ENCODE data around the gene ACTMAP. TPM values are rescaled to one million over a fixed set of nuclear protein-coding genes. Genes with fewer than 3 reads are reported as not detected.
A peak's percentile ranks its signal among the peaks of the same experiment; 100 is the strongest.

ACTMAP gene
- total RNA-seq, 1 donor from 2014 or later: under 0.01 TPM

- Histone ChIP-seq H3K36me3 (ENCODE audit: control insufficient read depth in 3 of 3, insufficient read depth in 3 of 3, low read length in 3 of 3) (peaks cover 0 to 8% (median 0%) of the 10 kb centered on the region in 3 donors), H3K9me3 (ENCODE audit: control insufficient read depth in 3 of 3, low read length in 3 of 3) (no peaks in the 10 kb centered on the region), H3K27me3 (ENCODE audit: control insufficient read depth in 3 of 3, insufficient read depth in 3 of 3, low read length in 3 of 3) (no peaks in the 10 kb centered on the region), H3K27ac (ENCODE audit: low read depth, low read length) (no peak overlapping the region), H3K9ac (ENCODE audit: low read depth in 1 of 3, low read length in 3 of 3) (no peak overlapping the region), H3K4me3 (ENCODE audit: low read length in 3 of 3) (no peak overlapping the region), H3K4me1 (ENCODE audit: control insufficient read depth in 3 of 3, insufficient read depth in 3 of 3, low read length in 3 of 3) (peaks cover 18 to 36% (median 33%) of the 10 kb centered on the region in 3 donors)
Measured at GRCh38 chr19:40747536-40747935, 2.7 kb downstream of the ACTMAP start.

- peaks cover 0 to 8% (median 8%) of the 10 kb centered on the region in 3 donors for H3K36me3 ChIP-seq (ENCODE audit: control insufficient read depth in 3 of 3, insufficient read depth in 3 of 3, low read length in 3 of 3)
- no peaks in the 10 kb centered on the region for H3K9me3 ChIP-seq (ENCODE audit: control insufficient read depth in 3 of 3, low read length in 3 of 3)
- H3K4me3 ChIP-seq (ENCODE audit: low read length in 3 of 3): no peak overlapping the region
- no peak overlapping the region for H3K27ac ChIP-seq (ENCODE audit: low read depth, low read length)
- H3K27me3 ChIP-seq (ENCODE audit: control insufficient read depth in 3 of 3, insufficient read depth in 3 of 3, low read length in 3 of 3): no peaks in the 10 kb centered on the region
- peaks cover 27 to 37% (median 36%) of the 10 kb centered on the region in 3 donors for H3K4me1 ChIP-seq (ENCODE audit: control insufficient read depth in 3 of 3, insufficient read depth in 3 of 3, low read length in 3 of 3)
- H3K9ac ChIP-seq (ENCODE audit: low read depth in 1 of 3, low read length in 3 of 3): no peak overlapping the region
Measured at GRCh38 chr19:40745402-40745780, 4.9 kb downstream of the ACTMAP start.

- H3K27me3 ChIP-seq (ENCODE audit: control insufficient read depth in 3 of 3, insufficient read depth in 3 of 3, low read length in 3 of 3): no peaks in the 10 kb centered on the region
- H3K4me3 ChIP-seq (ENCODE audit: low read length in 3 of 3): no peak overlapping the region
- H3K27ac ChIP-seq (ENCODE audit: low read depth, low read length): no peak overlapping the region
- peaks cover 30 to 39% (median 39%) of the 10 kb centered on the region in 3 donors for H3K4me1 ChIP-seq (ENCODE audit: control insufficient read depth in 3 of 3, insufficient read depth in 3 of 3, low read length in 3 of 3)
- H3K36me3 ChIP-seq (ENCODE audit: control insufficient read depth in 3 of 3, insufficient read depth in 3 of 3, low read length in 3 of 3): peaks cover 4 to 10% (median 9%) of the 10 kb centered on the region in 3 donors
- H3K9ac ChIP-seq (ENCODE audit: low read depth in 1 of 3, low read length in 3 of 3): peak overlapping the region in 1 of 3 donors; percentile 16
- H3K9me3 ChIP-seq (ENCODE audit: control insufficient read depth in 3 of 3, low read length in 3 of 3): no peaks in the 10 kb centered on the region
Measured at GRCh38 chr19:40744554-40745401, 5.5 kb downstream of the ACTMAP start.

- Histone ChIP-seq H3K27ac (ENCODE audit: low read depth, low read length) (no peak overlapping the region), H3K4me3 (ENCODE audit: low read length in 3 of 3) (no peak overlapping the region), H3K4me1 (ENCODE audit: control insufficient read depth in 3 of 3, insufficient read depth in 3 of 3, low read length in 3 of 3) (peaks cover 25 to 38% (median 37%) of the 10 kb centered on the region in 3 donors), H3K9ac (ENCODE audit: low read depth in 1 of 3, low read length in 3 of 3) (no peak overlapping the region), H3K9me3 (ENCODE audit: control insufficient read depth in 3 of 3, low read length in 3 of 3) (no peaks in the 10 kb centered on the region), H3K36me3 (ENCODE audit: control insufficient read depth in 3 of 3, insufficient read depth in 3 of 3, low read length in 3 of 3) (peaks cover 13 to 17% (median 17%) of the 10 kb centered on the region in 3 donors), H3K27me3 (ENCODE audit: control insufficient read depth in 3 of 3, insufficient read depth in 3 of 3, low read length in 3 of 3) (no peaks in the 10 kb centered on the region)
Measured at GRCh38 chr19:40743926-40744325, 6.4 kb downstream of the ACTMAP start.

- H3K36me3 ChIP-seq (ENCODE audit: control insufficient read depth in 3 of 3, insufficient read depth in 3 of 3, low read length in 3 of 3): peaks cover 19 to 24% (median 20%) of the 10 kb centered on the region in 3 donors
Measured at GRCh38 chr19:40742886-40743285, 7.4 kb downstream of the ACTMAP start.

GRCh38 chr19:40742477-40742876 is 7.8 kb downstream of the ACTMAP start:
- Histone ChIP-seq H3K9ac (ENCODE audit: low read depth in 1 of 3, low read length in 3 of 3) (peak overlapping the region in 1 of 3 donors; percentile 16), H3K27ac (ENCODE audit: low read depth, low read length) (no peak overlapping the region), H3K36me3 (ENCODE audit: control insufficient read depth in 3 of 3, insufficient read depth in 3 of 3, low read length in 3 of 3) (peaks cover 21 to 27% (median 22%) of the 10 kb centered on the region in 3 donors)

More at GRCh38 chr19:40742886-40743285, 7.4 kb downstream of the ACTMAP start:
- no peaks in the 10 kb centered on the region for H3K9me3 ChIP-seq (ENCODE audit: control insufficient read depth in 3 of 3, low read length in 3 of 3)
- H3K9ac ChIP-seq (ENCODE audit: low read depth in 1 of 3, low read length in 3 of 3): no peak overlapping the region
- H3K4me1 ChIP-seq (ENCODE audit: control insufficient read depth in 3 of 3, insufficient read depth in 3 of 3, low read length in 3 of 3): peaks cover 20 to 31% (median 31%) of the 10 kb centered on the region in 3 donors
- H3K27ac ChIP-seq (ENCODE audit: low read depth, low read length): no peak overlapping the region
- H3K4me3 ChIP-seq (ENCODE audit: low read length in 3 of 3): no peak overlapping the region
- H3K27me3 ChIP-seq (ENCODE audit: control insufficient read depth in 3 of 3, insufficient read depth in 3 of 3, low read length in 3 of 3): no peaks in the 10 kb centered on the region

GRCh38 chr19:40741527-40742390 is 8.5 kb downstream of the ACTMAP start:
- Histone ChIP-seq H3K4me3 (ENCODE audit: low read length in 3 of 3) (no peak overlapping the region), H3K36me3 (ENCODE audit: control insufficient read depth in 3 of 3, insufficient read depth in 3 of 3, low read length in 3 of 3) (peaks cover 29 to 34% (median 30%) of the 10 kb centered on the region in 3 donors), H3K4me1 (ENCODE audit: control insufficient read depth in 3 of 3, insufficient read depth in 3 of 3, low read length in 3 of 3) (peaks cover 20 to 31% (median 31%) of the 10 kb centered on the region in 3 donors), H3K27me3 (ENCODE audit: control insufficient read depth in 3 of 3, insufficient read depth in 3 of 3, low read length in 3 of 3) (no peaks in the 10 kb centered on the region), H3K9ac (ENCODE audit: low read depth in 1 of 3, low read length in 3 of 3) (peak overlapping the region in 1 of 3 donors; percentile 50), H3K9me3 (ENCODE audit: control insufficient read depth in 3 of 3, low read length in 3 of 3) (no peaks in the 10 kb centered on the region), H3K27ac (ENCODE audit: low read depth, low read length) (no peak overlapping the region)

More at GRCh38 chr19:40742477-40742876, 7.8 kb downstream of the ACTMAP start:
- Histone ChIP-seq H3K9me3 (ENCODE audit: control insufficient read depth in 3 of 3, low read length in 3 of 3) (no peaks in the 10 kb centered on the region), H3K4me1 (ENCODE audit: control insufficient read depth in 3 of 3, insufficient read depth in 3 of 3, low read length in 3 of 3) (peaks cover 20 to 31% (median 31%) of the 10 kb centered on the region in 3 donors), H3K27me3 (ENCODE audit: control insufficient read depth in 3 of 3, insufficient read depth in 3 of 3, low read length in 3 of 3) (no peaks in the 10 kb centered on the region), H3K4me3 (ENCODE audit: low read length in 3 of 3) (no peak overlapping the region)

GRCh38 chr19:40740747-40741146 is 9.5 kb downstream of the ACTMAP start:
- Histone ChIP-seq H3K27ac (ENCODE audit: low read depth, low read length) (peak overlapping the region; percentile 18), H3K4me3 (ENCODE audit: low read length in 3 of 3) (peak overlapping the region in 1 of 3 donors; percentile 13), H3K4me1 (ENCODE audit: control insufficient read depth in 3 of 3, insufficient read depth in 3 of 3, low read length in 3 of 3) (peaks cover 20 to 31% (median 29%) of the 10 kb centered on the region in 3 donors), H3K27me3 (ENCODE audit: control insufficient read depth in 3 of 3, insufficient read depth in 3 of 3, low read length in 3 of 3) (no peaks in the 10 kb centered on the region), H3K9ac (ENCODE audit: low read depth in 1 of 3, low read length in 3 of 3) (peak overlapping the region in 1 of 3 donors; percentile 68), H3K9me3 (ENCODE audit: control insufficient read depth in 3 of 3, low read length in 3 of 3) (no peaks in the 10 kb centered on the region), H3K36me3 (ENCODE audit: control insufficient read depth in 3 of 3, insufficient read depth in 3 of 3, low read length in 3 of 3) (peaks cover 32 to 38% (median 34%) of the 10 kb centered on the region in 3 donors)

- Histone ChIP-seq H3K27ac (ENCODE audit: low read depth, low read length) (peak overlapping the region; percentile 18), H3K9ac (ENCODE audit: low read depth in 1 of 3, low read length in 3 of 3) (peak overlapping the region in 2 of 3 donors; percentile 57 to 68), H3K4me1 (ENCODE audit: control insufficient read depth in 3 of 3, insufficient read depth in 3 of 3, low read length in 3 of 3) (peaks cover 20 to 25% (median 25%) of the 10 kb centered on the region in 3 donors), H3K36me3 (ENCODE audit: control insufficient read depth in 3 of 3, insufficient read depth in 3 of 3, low read length in 3 of 3) (peaks cover 36 to 42% (median 38%) of the 10 kb centered on the region in 3 donors), H3K9me3 (ENCODE audit: control insufficient read depth in 3 of 3, low read length in 3 of 3) (no peaks in the 10 kb centered on the region), H3K27me3 (ENCODE audit: control insufficient read depth in 3 of 3, insufficient read depth in 3 of 3, low read length in 3 of 3) (no peaks in the 10 kb centered on the region), H3K4me3 (ENCODE audit: low read length in 3 of 3) (no peak overlapping the region)
Measured at GRCh38 chr19:40739871-40740703, 10.2 kb downstream of the ACTMAP start.
